Neural cell (in vitro differentiated cells): ENCODE measurements around the gene AKR7A3. TPM values are rescaled to one million over a fixed set of nuclear protein-coding genes. Genes with fewer than 3 reads are reported as not detected.

Source experiments
- H2AFZ ChIP-seq: fragments of 200-600, 300-800 bp; sonication (generic), shearing (Covaris generic); 2 replicates; pipeline ENCODE4 v1.6.0; 2014; ENCODE audit warnings: low read depth, mild to moderate bottlenecking, antibody characterized with exemption, low read length, moderate library complexity
- H3F3A ChIP-seq: fragments of 200-600 bp; shearing (Covaris generic); 2 replicates; pipeline ENCODE4 v1.6.1; 2016; ENCODE audit warnings: mild to moderate bottlenecking, moderate library complexity, mixed read lengths, antibody characterized with exemption, low read length; ENCODE audit not compliant: insufficient read depth, poor library complexity, severe bottlenecking
- H3K27ac ChIP-seq: fragments of 200-600, 300-800 bp; sonication (generic), shearing (Covaris generic); 2 replicates; pipeline ENCODE4 v1.5.1; 2014; ENCODE audit warnings: mild to moderate bottlenecking, low read length, moderate library complexity
- H3K27me3 ChIP-seq: fragments of 300-800, 200-600 bp; sonication (generic), shearing (Covaris generic); 2 replicates; pipeline ENCODE4 v1.6.0; 2014; ENCODE audit warnings: mild to moderate bottlenecking, low read depth, low read length, moderate library complexity; ENCODE audit not compliant: insufficient read depth
- H3K36me3 ChIP-seq: fragments of 300-800, 200-600 bp; sonication (generic), shearing (Covaris generic); 2 replicates; pipeline ENCODE4 v1.5.1; 2014; ENCODE audit warnings: mild to moderate bottlenecking, antibody characterized with exemption, low read length, moderate library complexity; ENCODE audit not compliant: insufficient read depth
- H3K4me2 ChIP-seq: fragments of 300-800, 200-600 bp; sonication (generic), shearing (Covaris generic); 2 replicates; pipeline ENCODE4 v1.6.0; 2014; ENCODE audit warnings: mild to moderate bottlenecking, low read length
- H3K4me3 ChIP-seq: fragments of 300-800, 200-600 bp; sonication (generic), shearing (Covaris generic); 2 replicates; pipeline ENCODE4 v1.5.1; 2014; ENCODE audit warnings: mild to moderate bottlenecking, low read length, moderate library complexity
- H3K79me2 ChIP-seq: fragments of 200-600 bp; shearing (Covaris generic); replicated peaks from 2 replicates; pipeline ENCODE4 v1.6.0; 2014; ENCODE audit warnings: mild to moderate bottlenecking, low read length, moderate library complexity; ENCODE audit not compliant: insufficient read depth
- H3K9ac ChIP-seq: fragments of 300-800, 200-600 bp; sonication (generic), shearing (Covaris generic); 2 replicates; pipeline ENCODE4 v1.6.1; 2016; ENCODE audit warnings: mild to moderate bottlenecking, low read length, mixed read lengths
- H3K9me2 ChIP-seq: fragments of 200-600 bp; shearing (Covaris generic); 2 replicates; pipeline ENCODE4 v1.6.1; 2016; ENCODE audit warnings: mild to moderate bottlenecking, low read length, mixed read lengths; ENCODE audit not compliant: insufficient read depth
- H3K9me3 ChIP-seq: fragments of 200-600, 300-800 bp; sonication (generic), shearing (Covaris generic); 2 replicates; pipeline ENCODE4 v1.6.1; 2016; ENCODE audit warnings: mild to moderate bottlenecking, mixed run types, low read length, moderate library complexity, mixed read lengths
- H4K20me1 ChIP-seq: fragments of 200-600 bp; shearing (Covaris generic); 2 replicates; pipeline ENCODE4 v1.6.1; 2016; ENCODE audit warnings: mild to moderate bottlenecking, mixed run types; ENCODE audit not compliant: insufficient read depth
- EP300 ChIP-seq: fragments of 450-650 bp; conservative IDR thresholded peaks from 2 replicates; pipeline ENCODE4 v1.6.1; 2014; ENCODE audit warnings: antibody characterized with exemption, mild to moderate bottlenecking, moderate library complexity; ENCODE audit not compliant: poor library complexity, severe bottlenecking
- EZH2 ChIP-seq: fragments of 200-600, 300-800 bp; shearing (Covaris generic), sonication (generic); IDR thresholded peaks from 2 replicates; pipeline ENCODE4 v1.6.1; 2014; ENCODE audit warnings: antibody characterized with exemption, low read length, borderline replicate concordance, mild to moderate bottlenecking; ENCODE audit not compliant: insufficient read depth, poor library complexity, severe bottlenecking
- MXI1 ChIP-seq: fragments of 450-650 bp; conservative IDR thresholded peaks from 2 replicates; pipeline ENCODE4 v1.6.1; 2014; ENCODE audit warnings: antibody characterized with exemption, mild to moderate bottlenecking; ENCODE audit not compliant: poor library complexity, severe bottlenecking
- POLR2AphosphoS5 ChIP-seq: IDR thresholded peaks from 2 replicates; pipeline ENCODE4 v1.6.1; 2012
- RAD21 ChIP-seq: fragments of 450-650 bp; conservative IDR thresholded peaks from 2 replicates; pipeline ENCODE4 v1.6.1; 2014; ENCODE audit warnings: antibody characterized with exemption, mild to moderate bottlenecking, moderate library complexity
- REST ChIP-seq: IDR thresholded peaks from 2 replicates; pipeline ENCODE4 v1.6.1; 2012; ENCODE audit warnings: borderline replicate concordance
- SMC3 ChIP-seq: fragments of 450-650 bp; conservative IDR thresholded peaks from 2 replicates; pipeline ENCODE4 v1.6.1; 2014; ENCODE audit warnings: antibody characterized with exemption, mild to moderate bottlenecking, moderate library complexity; ENCODE audit not compliant: poor library complexity
- TAF1 ChIP-seq: IDR thresholded peaks from 2 replicates; pipeline ENCODE4 v1.6.1; 2012; ENCODE audit warnings: low read depth
- polyA plus RNA-seq: library from polyadenylated mRNA; depleted of rRNA; stranded (reverse); fragments of >200 nt; gene quantifications from 2 replicates; pipeline ENCODE4 v1.2.3, GENCODE V29; 2014
- TF ChIP-seq, protein P1 (sequence below): fragments of 450-650 bp; IDR thresholded peaks from 2 replicates; pipeline ENCODE4 v1.5.1; 2014; ENCODE audit warnings: antibody characterized with exemption, mild to moderate bottlenecking, moderate library complexity; ENCODE audit not compliant: poor library complexity, severe bottlenecking

AKR7A3 gene
- polyA plus RNA-seq, 1 donor from 2014 or later = 2.9 TPM

DNA sequence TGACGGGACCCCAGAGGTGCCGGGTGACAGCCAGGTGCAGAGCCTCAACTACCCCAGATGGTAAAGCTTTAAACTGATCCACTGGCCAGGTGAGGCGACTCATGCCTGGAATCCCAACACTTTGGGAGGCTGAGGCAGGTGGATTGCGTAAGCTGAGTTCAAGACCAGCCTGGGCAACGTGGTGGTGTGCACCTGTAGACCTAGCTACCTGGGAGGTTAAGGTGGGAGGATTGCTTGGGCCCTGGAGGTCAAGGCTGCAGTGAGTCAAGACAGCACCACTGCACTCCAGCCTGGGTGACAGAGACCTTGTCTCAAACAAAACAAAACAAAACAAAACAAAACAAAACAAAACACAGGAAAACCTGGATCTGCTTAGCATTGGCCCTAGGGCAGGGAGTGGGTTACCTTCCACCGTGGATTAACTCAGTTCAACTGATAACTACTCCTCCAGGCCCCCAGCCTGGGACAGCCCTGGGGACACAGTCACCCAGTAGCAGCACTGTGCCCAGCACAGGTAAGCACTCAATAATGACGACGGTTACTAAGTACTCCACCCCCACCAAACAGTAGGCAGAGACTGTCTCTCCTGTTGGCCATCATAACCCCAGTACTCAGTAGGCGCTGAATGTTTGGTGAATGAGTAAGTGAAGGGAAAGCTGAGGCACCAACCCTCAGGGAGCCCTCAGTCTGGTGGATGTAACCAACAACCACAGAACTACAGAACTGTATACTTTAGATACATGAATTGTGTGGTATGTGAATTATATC, 45.2 kb upstream of the AKR7A3 start:
- Histone ChIP-seq H3K27me3 (no peaks in the 10 kb centered on the region), H3K79me2 (no peaks in the 10 kb centered on the region), H3K4me3 (no peak overlapping the region), H2AFZ (no peak overlapping the region), H3K9me3 (no peaks in the 10 kb centered on the region), H3K36me3 (no peaks in the 10 kb centered on the region), H3K9me2 (no peaks in the 10 kb centered on the region), H3K27ac (no peak overlapping the region), H3F3A (no peaks in the 10 kb centered on the region), H4K20me1 (no peaks in the 10 kb centered on the region), H3K9ac (no peak overlapping the region), H3K4me2 (no peak overlapping the region)
- no peak for TF ChIP-seq SMC3
- TF ChIP-seq POLR2AphosphoS5 = peak; percentile 0

DNA sequence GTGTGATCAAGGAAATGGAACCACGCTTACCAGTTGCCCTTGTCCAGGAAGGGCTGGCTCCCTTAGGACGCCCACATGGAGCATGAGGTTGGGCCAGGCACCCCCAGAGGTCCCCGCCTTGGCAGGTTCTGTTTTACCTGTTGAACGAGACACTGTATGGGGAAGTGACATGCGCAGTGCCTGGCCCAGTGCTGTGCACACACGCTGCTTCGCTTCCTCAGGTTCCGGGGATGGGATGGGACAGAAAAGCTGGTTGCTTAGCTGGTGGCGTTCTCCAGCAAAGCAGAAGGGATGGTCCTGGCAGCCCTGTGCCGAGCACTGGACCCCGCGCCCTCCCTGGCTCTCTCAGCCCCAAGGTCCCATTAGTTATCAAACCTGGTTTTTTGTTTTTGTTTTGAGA, 44.3 kb upstream of the AKR7A3 start:
- Histone ChIP-seq H3K36me3 (no peaks in the 10 kb centered on the region), H3F3A (no peaks in the 10 kb centered on the region), H3K4me2 (no peak overlapping the region), H2AFZ (no peak overlapping the region), H3K9me3 (no peaks in the 10 kb centered on the region), H4K20me1 (no peaks in the 10 kb centered on the region), H3K4me3 (no peak overlapping the region), H3K79me2 (no peaks in the 10 kb centered on the region), H3K9me2 (no peaks in the 10 kb centered on the region), H3K27me3 (no peaks in the 10 kb centered on the region), H3K9ac (no peak overlapping the region), H3K27ac (no peak overlapping the region)
- TF ChIP-seq RAD21 (no peak), EZH2 (no peak), SMC3 (no peak), REST (no peak), EP300 (no peak), MXI1 (no peak), TAF1 (no peak), POLR2AphosphoS5 (no peak)
- TF ChIP-seq, protein P1, sequence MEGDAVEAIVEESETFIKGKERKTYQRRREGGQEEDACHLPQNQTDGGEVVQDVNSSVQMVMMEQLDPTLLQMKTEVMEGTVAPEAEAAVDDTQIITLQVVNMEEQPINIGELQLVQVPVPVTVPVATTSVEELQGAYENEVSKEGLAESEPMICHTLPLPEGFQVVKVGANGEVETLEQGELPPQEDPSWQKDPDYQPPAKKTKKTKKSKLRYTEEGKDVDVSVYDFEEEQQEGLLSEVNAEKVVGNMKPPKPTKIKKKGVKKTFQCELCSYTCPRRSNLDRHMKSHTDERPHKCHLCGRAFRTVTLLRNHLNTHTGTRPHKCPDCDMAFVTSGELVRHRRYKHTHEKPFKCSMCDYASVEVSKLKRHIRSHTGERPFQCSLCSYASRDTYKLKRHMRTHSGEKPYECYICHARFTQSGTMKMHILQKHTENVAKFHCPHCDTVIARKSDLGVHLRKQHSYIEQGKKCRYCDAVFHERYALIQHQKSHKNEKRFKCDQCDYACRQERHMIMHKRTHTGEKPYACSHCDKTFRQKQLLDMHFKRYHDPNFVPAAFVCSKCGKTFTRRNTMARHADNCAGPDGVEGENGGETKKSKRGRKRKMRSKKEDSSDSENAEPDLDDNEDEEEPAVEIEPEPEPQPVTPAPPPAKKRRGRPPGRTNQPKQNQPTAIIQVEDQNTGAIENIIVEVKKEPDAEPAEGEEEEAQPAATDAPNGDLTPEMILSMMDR = no peak
